A549 (cell line): ENCODE results near the gene DUS3L.

Experiments used
- BHLHE40 ChIP-seq: IDR thresholded peaks from 2 replicates; pipeline ENCODE4 v1.6.1; 2012; ENCODE audit warnings: low read depth, low read length, inconsistent platforms
- CEBPB ChIP-seq, 2 experiments: fragments of >200 bp in 1 of 2; sonication (Bioruptor Twin) in 1 of 2; formaldehyde crosslinking in 1 of 2; IDR thresholded peaks; 2 replicates each; pipeline ENCODE4 v1.6.1; 2012 to 2016
- CHD2 ChIP-seq: fragments of 150-350 bp; IDR thresholded peaks from 2 replicates; pipeline ENCODE4 v1.6.1; 2014; ENCODE audit warnings: low read length; ENCODE audit not compliant: partially characterized antibody
- EP300 ChIP-seq, 2 experiments: fragments of >200 bp; sonication (Bioruptor Twin); formaldehyde crosslinking; IDR thresholded peaks; 2 replicates in 1 of 2; 3 replicates in 1 of 2; pipeline ENCODE4 v1.6.1; 2016 to 2017
- ESRRA ChIP-seq: fragments of 150-350 bp; IDR thresholded peaks from 2 replicates; pipeline ENCODE4 v1.6.1; 2014; ENCODE audit warnings: mild to moderate bottlenecking, low read length, borderline replicate concordance
- HMGXB4 ChIP-seq: fragments of 250-450 bp; sonication (Bioruptor Pico); IDR thresholded peaks from 2 replicates; pipeline ENCODE4 v1.5.0; 2021; ENCODE audit warnings: mild to moderate bottlenecking, moderate library complexity, borderline replicate concordance
- JUN ChIP-seq, 2 experiments: fragments of >200 bp; sonication (Bioruptor Twin); formaldehyde crosslinking; IDR thresholded peaks; 2 replicates in 1 of 2; 3 replicates in 1 of 2; pipeline ENCODE4 v1.6.1; 2016 to 2017
- KDM1A ChIP-seq: fragments of 200-600 bp; sonication (generic); IDR thresholded peaks from 2 replicates; pipeline ENCODE4 v1.6.1; 2016; ENCODE audit warnings: low read depth, mild to moderate bottlenecking
- MYC ChIP-seq: IDR thresholded peaks from 2 replicates; pipeline ENCODE4 v1.6.1; 2012; ENCODE audit warnings: mild to moderate bottlenecking, inconsistent platforms, low read length, improper control_type of control experiment, borderline replicate concordance
- POLR2A ChIP-seq: IDR thresholded peaks from 2 replicates; pipeline ENCODE4 v1.6.1; 2012; ENCODE audit warnings: mild to moderate bottlenecking, low read length
- RAD21 ChIP-seq, 2 experiments: fragments of >200 bp in 1 of 2; sonication (Bioruptor Twin) in 1 of 2; formaldehyde crosslinking in 1 of 2; IDR thresholded peaks in 1 of 2; conservative IDR thresholded peaks in 1 of 2; 2 replicates in 1 of 2; 3 replicates in 1 of 2; pipeline ENCODE4 v1.6.1; 2012 to 2018; ENCODE audit warnings: inconsistent platforms in 1 of 2
- ZFP36 ChIP-seq: fragments of 450-650 bp; IDR thresholded peaks from 2 replicates; pipeline ENCODE4 v1.6.1; 2014; ENCODE audit warnings: borderline replicate concordance; ENCODE audit not compliant: partially characterized antibody
- ZSCAN20 ChIP-seq: fragments of 250-450 bp; sonication (Bioruptor Pico); IDR thresholded peaks from 2 replicates; pipeline ENCODE4 v1.8.0; 2022; ENCODE audit warnings: mild to moderate bottlenecking, moderate library complexity
- TF ChIP-seq, protein P1 (sequence below): fragments of >200 bp; sonication (Bioruptor Twin); formaldehyde crosslinking; IDR thresholded peaks from 3 replicates; pipeline ENCODE4 v1.5.1; 2016

- TF ChIP-seq EP300 (IDR thresholded peaks at IDR 0.05), result no peak
- TF ChIP-seq, protein P1, sequence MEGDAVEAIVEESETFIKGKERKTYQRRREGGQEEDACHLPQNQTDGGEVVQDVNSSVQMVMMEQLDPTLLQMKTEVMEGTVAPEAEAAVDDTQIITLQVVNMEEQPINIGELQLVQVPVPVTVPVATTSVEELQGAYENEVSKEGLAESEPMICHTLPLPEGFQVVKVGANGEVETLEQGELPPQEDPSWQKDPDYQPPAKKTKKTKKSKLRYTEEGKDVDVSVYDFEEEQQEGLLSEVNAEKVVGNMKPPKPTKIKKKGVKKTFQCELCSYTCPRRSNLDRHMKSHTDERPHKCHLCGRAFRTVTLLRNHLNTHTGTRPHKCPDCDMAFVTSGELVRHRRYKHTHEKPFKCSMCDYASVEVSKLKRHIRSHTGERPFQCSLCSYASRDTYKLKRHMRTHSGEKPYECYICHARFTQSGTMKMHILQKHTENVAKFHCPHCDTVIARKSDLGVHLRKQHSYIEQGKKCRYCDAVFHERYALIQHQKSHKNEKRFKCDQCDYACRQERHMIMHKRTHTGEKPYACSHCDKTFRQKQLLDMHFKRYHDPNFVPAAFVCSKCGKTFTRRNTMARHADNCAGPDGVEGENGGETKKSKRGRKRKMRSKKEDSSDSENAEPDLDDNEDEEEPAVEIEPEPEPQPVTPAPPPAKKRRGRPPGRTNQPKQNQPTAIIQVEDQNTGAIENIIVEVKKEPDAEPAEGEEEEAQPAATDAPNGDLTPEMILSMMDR, result no peak
- no peak for TF ChIP-seq POLR2A
- no peak for TF ChIP-seq HMGXB4 (CRISPR knock-in tag)
- TF ChIP-seq BHLHE40, result no peak
- no peak for TF ChIP-seq ZSCAN20 (CRISPR knock-in tag)
- TF ChIP-seq KDM1A, result no peak
- no peak for TF ChIP-seq RAD21 (conservative IDR thresholded peaks at IDR 0.05 in 1 of 2, IDR thresholded peaks at IDR 0.05 in 1 of 2)
- no peak for TF ChIP-seq MYC
- no peak for TF ChIP-seq CHD2
- no peak for TF ChIP-seq ZFP36
- TF ChIP-seq CEBPB (IDR thresholded peaks at IDR 0.05), result no peak
- no peak for TF ChIP-seq ESRRA
- TF ChIP-seq JUN (IDR thresholded peaks at IDR 0.05), result no peak
Measured at GRCh38 chr19:5817218-5817617, 26.3 kb upstream of the DUS3L start.
